ENCODE measurements around the gene SF1. TPM values are rescaled to one million over a fixed set of nuclear protein-coding genes. Genes with fewer than 3 reads are reported as not detected.

SF1 gene
- polyA plus RNA-seq, 3 donors: 315 to 492 (median 440) TPM

GRCh38 chr11:64788321-64789215 lies 10.2 kb upstream of the SF1 start:
- DNase-seq: no peak

GRCh38 chr11:64787526-64788320 lies 9.4 kb upstream of the SF1 start:
- DNase-seq: no peak

GRCh38 chr11:64786308-64786707 lies 8.0 kb upstream of the SF1 start:
- no peak for DNase-seq

GRCh38 chr11:64784813-64785581 lies 6.7 kb upstream of the SF1 start:
- no peak for DNase-seq

GRCh38 chr11:64778223-64778472 lies 194 bp downstream of the SF1 start:
- DNase-seq: no peak

- DNase-seq: peak; percentile 87
These were observed 706 bp downstream of the SF1 start for GRCh38 chr11:64777449-64778222.

GRCh38 chr11:64776875-64777274 lies 1.5 kb downstream of the SF1 start:
- DNase-seq: no peak

- no peak for DNase-seq
These were observed 1.9 kb downstream of the SF1 start for GRCh38 chr11:64776425-64776824.

- DNase-seq: no peak
These were observed 4.2 kb downstream of the SF1 start for GRCh38 chr11:64774144-64774543.

GRCh38 chr11:64772303-64773018 lies 5.9 kb downstream of the SF1 start:
- DNase-seq: no peak

- no peak for DNase-seq
These were observed 6.5 kb downstream of the SF1 start for GRCh38 chr11:64771861-64772260.

GRCh38 chr11:64770120-64770519 lies 8.2 kb downstream of the SF1 start:
- no peak for DNase-seq

- no peak for DNase-seq
These were observed 9.1 kb downstream of the SF1 start for GRCh38 chr11:64769283-64769682.

- DNase-seq: no peak
These were observed 10.0 kb downstream of the SF1 start for GRCh38 chr11:64768300-64768694.

GRCh38 chr11:64767344-64768299 lies 10.7 kb downstream of the SF1 start:
- no peak for DNase-seq

- no peak for DNase-seq
These were observed 11.5 kb downstream of the SF1 start for GRCh38 chr11:64766881-64767280.

- no peak for DNase-seq
These were observed 12.3 kb downstream of the SF1 start for GRCh38 chr11:64765851-64766665.

GRCh38 chr11:64765291-64765850 lies 13.0 kb downstream of the SF1 start:
- no peak for DNase-seq

GRCh38 chr11:64764753-64765152 lies 13.6 kb downstream of the SF1 start:
- no peak for DNase-seq

Measured in renal pelvis (tissue), 4 donors.